T-helper 1 cell (primary cell): ENCODE data around the gene OBSL1.

Experiments used
- DNase-seq, 5 donors: peaks; one replicate each; pipeline ENCODE4 v3.0.0-alpha.2; 2012 to 2020

Gene OBSL1

DNA sequence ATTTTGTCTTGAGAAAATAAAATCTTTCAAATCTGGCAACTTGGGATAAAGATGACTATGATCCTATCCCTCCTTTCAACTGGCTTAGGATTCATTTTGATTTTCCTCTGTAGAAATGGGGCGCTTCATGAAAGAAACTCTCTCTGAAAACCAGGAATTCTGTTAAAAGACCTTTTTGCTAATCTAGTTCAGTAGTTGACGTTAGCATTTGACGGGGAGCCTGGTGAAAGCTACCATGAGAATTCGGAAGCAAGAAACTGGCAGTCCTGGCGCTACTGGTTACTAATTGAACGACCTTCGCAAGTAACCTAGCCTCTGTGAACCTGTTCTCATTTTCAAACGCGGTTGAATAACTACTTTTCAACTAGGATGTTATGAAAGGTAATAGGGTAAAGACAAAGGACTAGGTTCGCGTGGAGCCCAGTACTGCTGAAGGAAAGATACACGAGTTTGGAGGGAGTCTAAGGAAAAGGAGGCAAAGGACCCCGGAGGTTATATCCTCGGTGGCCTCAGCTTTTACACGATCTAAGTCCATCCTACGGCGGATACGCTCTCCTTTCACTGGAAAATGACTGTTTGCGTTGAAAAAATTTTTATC, 25.7 kb upstream of the OBSL1 start:
- DNase-seq: no peak

DNA sequence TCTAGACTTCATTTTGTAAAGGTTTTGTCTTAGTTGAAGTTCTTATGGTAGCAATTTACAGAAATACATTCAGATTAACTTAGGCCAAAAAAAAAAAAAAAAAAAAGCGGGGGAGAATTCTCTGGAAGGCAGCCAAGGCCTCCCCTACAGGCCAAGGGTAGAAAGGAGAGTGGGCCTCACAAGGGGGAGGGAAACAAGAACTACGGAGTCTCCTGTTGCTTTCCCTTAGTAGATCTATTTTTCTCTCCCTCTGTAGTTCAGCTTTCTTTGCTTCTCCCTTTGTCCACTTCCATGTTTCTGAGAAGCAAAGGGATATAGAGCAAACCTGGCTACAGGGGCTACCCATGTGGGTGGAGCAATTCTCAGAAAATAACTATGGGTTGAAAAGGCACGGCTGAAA, 23.9 kb upstream of the OBSL1 start:
- no peak for DNase-seq

DNA sequence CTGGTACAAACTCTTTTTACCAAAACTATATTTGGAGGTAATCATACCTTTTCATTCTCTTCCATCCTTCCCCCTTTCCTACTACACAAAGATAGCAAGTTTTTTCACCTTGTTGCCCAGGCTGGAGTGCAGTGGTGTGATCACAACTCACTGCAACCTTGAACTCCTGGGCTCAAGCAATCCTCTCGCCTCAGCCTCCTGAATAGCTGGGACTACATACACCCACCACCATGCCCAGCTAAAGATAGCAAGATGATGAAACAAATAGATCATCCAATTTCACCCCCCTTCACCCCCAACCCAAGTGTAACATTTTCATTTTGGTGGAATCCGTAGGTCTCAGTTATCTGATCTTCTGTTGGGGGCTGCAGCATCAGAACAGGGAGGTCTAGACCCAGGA, 21.8 kb upstream of the OBSL1 start:
- no peak for DNase-seq

GRCh38 chr2:219592736-219593135, 21.4 kb upstream of the OBSL1 start:
- no peak for DNase-seq

GRCh38 chr2:219591091-219591490, 19.8 kb upstream of the OBSL1 start:
- no peak for DNase-seq

DNA sequence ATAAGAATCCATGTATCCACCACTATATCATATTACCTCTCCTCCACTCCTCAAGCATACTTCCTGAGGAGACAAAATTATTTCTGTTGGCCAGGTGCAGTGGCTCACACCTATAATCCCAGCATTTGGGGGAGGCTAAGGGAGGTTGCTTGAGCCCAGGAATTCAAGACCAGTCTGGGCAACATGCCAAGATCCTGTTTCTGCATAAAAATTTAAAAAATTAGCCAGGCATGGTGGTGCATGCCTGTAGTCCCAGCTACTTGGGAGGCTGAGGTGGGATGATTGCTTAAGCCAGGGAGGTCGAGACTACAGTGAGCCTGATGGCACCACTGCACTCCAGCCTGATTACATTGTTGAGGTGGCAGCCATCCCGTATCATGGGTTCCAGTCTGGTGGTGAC, 10.0 kb upstream of the OBSL1 start:
- DNase-seq: no peak

DNA sequence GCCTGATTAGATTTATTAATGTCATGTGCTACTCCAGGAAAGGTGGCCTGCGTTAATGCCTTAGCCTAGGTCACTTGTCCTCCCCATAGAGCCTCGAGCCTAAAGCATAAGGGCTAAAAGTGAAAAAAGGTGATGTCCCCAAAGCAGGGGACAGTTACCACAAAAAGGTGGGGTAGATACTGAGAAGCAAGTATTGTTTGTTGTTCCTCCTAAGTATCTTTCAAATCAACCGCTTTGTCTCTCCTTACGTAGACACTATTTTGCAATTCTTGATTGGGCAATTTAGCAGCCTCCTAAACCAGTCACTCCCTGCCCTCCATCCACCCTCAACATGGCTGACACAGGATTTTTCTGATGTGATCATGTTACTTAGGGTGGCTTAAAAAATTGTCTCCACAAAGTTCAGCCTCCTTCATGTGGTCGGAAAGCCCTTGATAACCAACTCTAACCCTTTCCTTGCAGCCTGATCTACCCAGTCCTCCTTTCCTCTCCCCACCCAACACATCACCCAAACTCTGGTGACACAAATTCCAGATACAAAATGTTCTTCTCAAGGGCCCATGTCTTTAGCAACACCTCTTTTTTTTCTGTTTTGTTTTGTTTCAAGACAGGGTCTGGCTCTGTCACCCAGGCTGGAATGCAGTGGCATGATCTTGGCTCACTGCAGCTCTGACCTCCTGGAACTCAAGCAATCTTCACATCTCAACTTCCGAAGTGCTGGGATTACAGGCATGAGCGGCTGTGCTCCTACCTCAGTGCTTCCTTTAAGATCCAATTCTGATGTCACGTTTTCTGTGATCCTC, 7.7 kb upstream of the OBSL1 start:
- DNase-seq: no peak

DNA sequence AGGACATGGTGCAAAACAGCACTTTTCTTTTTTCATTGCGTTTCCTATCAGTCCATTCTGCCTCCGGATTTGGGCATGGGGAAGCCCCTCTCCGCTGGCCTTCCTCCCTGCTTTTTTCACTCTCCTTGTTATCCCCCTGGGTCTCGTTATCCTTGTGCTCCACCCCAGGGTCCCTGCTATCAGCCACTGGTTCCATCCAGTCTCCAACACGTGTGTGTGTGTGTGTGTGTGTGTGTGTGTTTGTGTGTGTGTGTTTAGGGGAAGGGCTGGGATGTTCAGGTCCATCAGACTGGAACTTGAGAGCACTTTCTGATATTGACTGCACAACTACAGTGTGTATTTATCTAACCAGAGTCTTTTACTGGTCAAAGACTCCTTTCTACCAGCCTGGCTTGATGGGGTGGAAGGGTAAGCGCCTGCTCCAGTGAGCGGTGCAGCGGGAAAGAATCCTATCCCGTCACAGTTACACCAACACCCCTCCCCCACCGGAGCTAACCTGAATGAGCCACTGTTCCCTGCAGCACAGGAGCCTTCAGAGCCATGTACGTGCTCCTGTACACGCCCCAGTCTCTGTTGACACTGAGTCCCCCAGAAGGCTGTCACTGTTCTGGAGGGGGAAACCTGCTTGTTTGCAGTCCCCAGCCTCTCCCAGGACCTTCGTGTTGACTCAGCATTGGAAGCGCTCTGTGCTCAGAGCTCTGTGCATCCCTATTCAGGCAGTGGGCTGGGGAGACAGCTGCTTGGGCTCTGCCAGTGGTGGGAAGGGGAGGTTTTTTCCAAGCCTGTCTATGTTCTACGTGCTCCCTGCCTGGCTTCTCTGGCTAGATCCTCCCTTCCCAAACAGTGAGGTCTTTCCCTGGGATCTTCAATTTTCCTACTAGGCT, 5.4 kb upstream of the OBSL1 start:
- no peak for DNase-seq

DNA sequence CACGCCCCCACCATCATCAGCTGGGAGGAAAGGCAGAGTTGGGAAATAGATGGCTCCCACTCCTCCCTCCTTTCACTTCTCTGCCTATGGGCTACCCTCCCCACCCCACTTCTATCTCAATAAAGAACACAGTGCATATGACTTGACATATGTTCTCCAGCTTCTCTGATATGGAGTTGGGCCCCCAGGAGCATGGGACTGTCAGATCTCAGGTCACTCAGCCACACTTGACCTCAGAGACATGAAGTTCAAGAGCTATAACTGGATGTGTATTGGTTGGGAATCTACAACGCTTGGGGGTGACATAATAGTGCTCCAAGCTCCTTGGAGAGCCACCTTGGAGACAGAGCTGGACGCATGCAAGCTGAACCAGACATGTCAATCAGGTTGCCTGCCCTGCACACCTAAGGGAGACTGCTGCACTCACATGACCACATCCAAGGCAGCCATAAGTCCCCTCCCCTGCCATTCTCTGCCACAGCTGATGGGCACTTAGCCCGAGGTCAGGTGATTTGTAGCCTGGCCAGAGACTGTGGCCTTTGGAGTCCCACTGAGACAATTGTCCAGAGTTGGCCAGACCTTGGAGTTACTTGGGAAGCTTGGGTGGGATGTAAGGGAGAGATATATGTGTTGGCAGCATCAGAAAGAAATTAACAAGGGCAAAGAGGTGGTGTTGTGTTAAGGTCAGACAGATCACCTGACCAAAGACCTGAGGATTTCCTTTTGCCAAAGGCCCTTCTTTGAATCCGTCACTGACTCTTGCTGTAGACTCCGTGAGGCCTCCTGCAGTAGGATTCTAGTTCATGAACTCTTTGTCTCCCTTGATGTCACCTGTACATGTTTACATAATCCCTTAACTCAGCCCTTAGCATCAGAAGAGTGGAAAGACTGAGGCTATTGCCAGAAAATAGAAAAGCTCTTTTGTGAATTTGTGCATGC, 4.5 kb upstream of the OBSL1 start:
- no peak for DNase-seq

DNA sequence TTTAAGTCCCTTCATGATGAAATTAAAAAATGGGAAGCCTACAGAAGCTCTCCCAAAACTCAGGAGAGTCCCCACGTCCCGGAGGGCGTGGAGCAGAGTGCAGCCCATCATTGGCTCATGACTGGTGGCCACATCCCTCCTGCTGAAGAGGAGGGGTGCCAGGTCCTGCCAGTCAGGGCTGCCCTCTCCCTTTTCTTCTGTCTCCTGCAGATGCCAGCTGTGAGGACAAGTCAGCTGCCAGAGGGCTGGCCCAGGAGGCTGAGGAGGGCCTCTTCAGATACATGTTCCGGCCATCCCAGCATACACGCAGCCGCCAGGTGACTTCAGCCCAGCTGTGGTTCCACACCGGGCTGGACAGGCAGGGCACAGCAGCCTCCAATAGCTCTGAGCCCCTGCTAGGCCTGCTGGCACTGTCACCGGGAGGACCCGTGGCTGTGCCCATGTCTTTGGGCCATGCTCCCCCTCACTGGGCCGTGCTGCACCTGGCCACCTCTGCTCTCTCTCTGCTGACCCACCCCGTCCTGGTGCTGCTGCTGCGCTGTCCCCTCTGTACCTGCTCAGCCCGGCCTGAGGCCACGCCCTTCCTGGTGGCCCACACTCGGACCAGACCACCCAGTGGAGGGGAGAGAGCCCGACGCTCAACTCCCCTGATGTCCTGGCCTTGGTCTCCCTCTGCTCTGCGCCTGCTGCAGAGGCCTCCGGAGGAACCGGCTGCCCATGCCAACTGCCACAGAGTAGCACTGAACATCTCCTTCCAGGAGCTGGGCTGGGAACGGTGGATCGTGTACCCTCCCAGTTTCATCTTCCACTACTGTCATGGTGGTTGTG, 3.4 kb upstream of the OBSL1 start:
- DNase-seq: no peak

- no peak for DNase-seq
These were observed 1.8 kb upstream of the OBSL1 start for GRCh38 chr2:219573166-219573565.

GRCh38 chr2:219572237-219573001, 1.1 kb upstream of the OBSL1 start, which contains the start of gene INHA:
INHA (plus strand) TSS chr2:219572310; CDS start chr2:219572375, 65 bp downstream.
- no peak for DNase-seq

DNA sequence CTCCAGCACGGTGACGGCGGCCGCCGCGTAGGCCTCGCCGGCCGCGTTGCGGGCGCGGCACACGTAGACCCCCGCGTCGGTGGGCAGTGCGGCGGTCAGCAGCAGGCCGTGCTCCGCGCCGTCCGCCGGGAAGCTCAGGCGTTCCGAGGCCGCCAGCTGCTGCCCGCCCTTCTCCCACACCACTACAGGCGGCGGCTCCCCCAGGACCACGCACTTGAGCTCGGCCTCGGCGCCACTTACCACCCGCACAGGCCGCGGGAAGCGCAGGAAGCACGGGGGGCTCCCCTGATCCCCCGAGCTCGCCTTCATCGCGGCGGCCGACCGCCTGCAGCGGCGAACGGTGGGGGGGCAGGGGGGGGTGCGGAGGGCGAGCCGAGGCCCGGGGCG, 422 bp downstream of the OBSL1 start:
- no peak for DNase-seq

DNA sequence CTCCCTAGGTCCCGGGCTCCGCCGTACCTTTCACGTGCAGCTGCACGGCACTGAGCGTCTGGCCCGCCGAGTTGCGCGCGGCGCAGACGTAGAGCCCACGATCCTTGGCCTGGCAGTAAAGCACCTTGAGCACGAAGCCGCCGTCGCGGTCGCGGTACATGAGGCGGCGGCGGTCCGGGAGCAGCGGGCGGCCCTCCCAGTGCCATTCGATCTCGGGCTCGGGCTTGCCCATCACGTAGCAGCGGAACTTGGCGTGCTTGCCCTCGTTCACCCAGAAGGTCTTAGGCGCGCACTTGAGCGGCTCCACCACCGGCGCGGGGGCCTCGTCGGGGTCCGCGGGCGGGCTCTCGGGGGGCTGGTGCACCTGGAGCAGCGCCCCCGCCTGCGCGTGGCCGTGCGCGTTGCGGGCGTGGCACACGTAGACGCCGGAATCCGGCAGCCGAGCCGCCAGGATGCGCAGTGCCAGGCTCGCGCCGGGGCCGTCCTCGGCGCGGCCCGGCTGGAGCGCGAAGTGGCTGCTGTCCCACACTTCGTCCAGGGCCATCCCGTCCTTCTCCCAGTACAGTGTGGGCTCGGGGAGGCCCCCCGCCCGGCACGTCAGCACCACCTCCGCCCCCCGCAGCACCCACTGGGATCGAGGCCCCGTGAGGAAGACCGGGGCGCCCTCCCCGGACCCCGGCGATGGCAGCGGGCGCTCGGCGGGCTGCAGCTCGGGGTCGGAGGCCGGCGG, 980 bp downstream of the OBSL1 start:
- DNase-seq: no peak

DNA sequence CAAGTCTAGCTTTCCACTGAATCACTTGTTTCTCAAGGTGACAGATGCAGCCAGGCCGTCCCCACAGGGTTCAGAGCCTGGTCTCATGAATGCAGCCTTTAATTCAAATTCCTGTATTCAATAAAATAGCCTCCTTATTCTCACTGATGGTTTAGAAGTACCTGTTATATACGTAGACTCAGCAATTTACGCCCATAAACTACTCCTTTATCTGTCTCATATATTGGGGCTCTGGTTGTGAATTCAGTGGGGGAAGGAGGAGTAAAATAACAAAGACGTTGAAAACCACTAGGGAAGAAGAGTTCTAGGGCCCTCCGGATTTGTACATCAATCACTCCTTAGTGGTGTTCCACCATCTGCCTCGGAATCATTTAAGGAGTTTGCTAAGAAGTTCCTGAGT, 1.7 kb downstream of the OBSL1 start:
- DNase-seq: no peak

GRCh38 chr2:219569041-219569440, 2.3 kb downstream of the OBSL1 start:
- no peak for DNase-seq

DNA sequence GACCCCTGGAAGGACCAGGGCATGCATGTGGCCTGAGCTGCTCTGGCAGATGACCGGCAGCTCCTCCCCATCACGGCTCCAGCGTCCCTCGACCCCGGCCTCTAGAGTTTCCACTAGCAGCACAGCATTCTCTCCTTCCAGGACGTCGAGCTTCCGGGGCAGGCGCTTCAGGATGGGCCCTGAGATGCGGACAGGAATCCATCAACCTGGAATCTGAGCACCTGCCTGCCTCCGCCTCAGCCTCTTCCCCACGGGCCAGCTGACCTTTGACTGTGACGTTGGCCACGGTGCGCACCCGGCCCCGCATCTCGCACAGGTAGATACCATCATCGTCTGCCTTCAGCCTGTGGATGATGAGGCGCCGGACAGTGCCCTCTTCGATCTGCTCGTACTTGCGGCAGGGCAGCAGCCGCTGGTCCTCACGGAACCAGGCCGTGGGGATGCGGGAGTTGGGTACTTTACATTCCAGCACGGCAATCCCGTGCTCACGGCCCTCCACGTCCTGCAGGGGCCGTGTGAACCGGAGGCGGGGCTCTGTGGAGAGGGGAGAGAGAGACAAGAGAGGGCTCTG, 3.5 kb downstream of the OBSL1 start:
- DNase-seq: no peak

DNA sequence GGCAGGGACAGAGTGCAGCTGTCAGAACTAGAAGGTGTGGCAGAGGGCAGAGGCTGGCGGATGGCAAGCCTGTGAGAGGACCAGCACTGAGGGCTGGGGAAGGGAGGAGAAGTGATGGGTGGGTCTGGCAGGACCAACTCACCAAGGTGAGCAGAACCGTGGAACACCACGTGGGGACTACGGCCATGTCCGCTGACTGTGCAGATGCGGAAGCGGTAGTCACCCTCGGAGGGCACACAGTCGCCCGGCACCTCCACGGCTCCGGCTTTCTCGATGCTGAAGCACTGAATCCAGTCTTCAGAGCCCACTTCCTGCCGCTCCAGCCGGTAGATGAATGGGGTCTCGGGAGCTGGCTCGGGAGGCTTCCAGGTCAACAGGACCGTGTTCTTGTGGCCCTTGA, 4.2 kb downstream of the OBSL1 start:
- DNase-seq: no peak

DNA sequence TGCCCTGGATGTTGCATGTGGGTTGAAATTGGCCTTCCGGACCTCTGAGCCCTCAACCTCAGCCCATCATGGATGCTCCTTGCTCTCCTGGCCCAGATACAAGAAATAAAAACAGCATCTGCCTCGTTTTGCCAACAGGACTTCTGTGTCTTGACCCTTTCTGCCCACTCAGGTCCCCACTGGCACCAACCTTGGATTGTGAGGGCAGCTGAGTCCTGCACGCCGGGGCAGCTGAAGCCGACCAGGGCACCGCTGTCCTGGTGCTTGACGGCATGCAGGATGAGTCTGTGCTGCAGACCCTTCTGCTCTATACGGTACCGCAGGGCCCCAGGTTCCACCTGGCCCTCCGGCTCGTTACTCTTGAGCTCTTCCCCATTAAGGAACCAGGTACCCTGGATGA, 4.7 kb downstream of the OBSL1 start:
- no peak for DNase-seq
